NCI-H2029 treated with DMSO at 0.1 percent for 48 hours (cell line): ENCODE measurements around the gene C2CD3.
"Not testable (repeated sequence)": the region's sequence is repeated elsewhere in the genome, so short reads cannot be mapped to it uniquely, and the experiment has no call there.

ENCODE experiments used
- DNase-seq: peaks from one replicate; lab custom pipeline; 2025; lab: John Stamatoyannopoulos, UW

C2CD3 gene

DNA sequence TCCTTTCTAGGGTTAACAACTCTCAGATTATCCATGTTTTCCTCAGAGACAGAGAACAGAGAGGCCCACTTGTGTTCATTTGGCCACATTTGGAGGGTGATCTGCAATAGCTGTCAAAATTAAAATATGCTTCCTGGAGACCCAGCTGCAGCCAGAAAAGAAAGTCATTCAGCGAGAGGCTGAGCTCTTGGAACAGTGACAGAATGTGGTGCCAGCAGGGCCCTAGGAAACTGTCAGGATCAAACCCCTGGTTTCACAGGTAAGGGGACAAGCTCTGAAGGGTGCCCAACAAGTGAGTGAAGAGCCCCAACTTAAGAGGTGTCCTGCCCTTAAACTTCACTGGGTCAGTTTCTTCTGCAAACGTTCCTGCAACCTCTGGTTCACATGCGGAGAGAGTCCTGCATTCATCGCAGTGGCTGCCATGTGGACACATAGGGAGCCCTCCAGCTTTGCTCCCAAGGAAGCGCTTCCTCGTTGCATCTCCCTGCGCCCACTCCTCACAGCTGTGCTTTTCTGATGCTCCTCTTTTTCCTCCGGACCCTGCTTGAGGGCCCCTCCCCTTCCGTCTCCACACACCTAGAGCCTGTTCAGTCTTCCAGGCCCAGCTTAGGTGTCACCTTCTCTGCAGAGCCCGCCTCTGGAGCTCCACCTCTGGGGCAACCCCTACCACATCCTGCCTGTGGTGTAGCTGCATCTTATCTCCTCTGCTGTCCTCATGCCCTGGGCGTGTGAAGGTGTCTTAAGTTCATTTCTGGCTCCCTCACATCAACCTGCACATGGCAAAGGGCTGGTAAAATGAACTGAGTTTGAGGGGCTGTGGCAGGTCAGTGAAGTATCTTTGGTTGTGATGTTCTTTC lies 165.8 kb downstream of the C2CD3 start:
- peak; percentile 59 for DNase-seq

GRCh38 chr11:74004046-74004695 lies 166.6 kb downstream of the C2CD3 start:
- no peak for DNase-seq

- no peak for DNase-seq
Observed at GRCh38 chr11:74002832-74003231, 168.0 kb downstream of the C2CD3 start.

GRCh38 chr11:74001822-74002286 lies 168.9 kb downstream of the C2CD3 start:
- DNase-seq: no peak

DNA sequence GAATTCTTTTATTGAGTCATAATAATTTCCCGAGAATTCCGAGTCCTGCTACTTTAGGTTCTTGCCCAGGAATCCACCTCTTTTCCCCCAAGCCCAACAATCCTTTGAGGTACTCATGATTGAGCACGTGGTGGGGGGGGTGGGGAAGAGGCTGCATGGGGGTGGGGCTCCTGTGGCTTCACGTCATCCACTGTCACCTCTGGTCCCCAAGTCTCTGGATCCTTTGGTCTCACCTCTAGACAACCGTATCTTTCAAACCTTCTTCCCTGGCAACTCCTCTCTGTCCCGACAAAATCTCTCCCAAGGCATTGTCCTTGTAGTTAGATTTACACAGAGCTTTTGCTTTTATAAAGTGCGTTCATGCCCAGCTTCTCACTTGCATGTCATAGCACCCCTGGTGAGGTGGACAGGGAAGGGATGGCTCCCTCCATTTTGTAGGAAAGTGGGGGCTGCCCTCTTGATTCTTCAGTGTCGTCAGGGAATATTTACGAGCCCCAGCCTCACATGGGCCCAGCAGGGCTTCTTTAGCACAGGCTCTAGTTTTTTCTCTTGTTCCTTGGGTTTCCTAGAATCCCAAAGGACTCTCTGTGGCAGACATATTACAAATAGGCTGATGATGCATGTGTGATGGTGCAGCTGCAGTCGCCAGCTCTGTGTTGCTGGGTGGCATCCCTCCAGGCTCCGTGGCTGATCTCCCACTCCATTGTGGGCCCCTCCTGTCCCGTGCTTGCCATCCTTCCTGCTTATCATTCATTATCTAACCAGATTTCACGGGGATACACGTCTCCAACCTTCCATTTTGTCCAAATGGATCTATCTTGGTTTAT lies 170.3 kb downstream of the C2CD3 start:
- no peak for DNase-seq

- peak; percentile 94 for DNase-seq
Observed at GRCh38 chr11:73999581-74000306, 171.1 kb downstream of the C2CD3 start.

DNA sequence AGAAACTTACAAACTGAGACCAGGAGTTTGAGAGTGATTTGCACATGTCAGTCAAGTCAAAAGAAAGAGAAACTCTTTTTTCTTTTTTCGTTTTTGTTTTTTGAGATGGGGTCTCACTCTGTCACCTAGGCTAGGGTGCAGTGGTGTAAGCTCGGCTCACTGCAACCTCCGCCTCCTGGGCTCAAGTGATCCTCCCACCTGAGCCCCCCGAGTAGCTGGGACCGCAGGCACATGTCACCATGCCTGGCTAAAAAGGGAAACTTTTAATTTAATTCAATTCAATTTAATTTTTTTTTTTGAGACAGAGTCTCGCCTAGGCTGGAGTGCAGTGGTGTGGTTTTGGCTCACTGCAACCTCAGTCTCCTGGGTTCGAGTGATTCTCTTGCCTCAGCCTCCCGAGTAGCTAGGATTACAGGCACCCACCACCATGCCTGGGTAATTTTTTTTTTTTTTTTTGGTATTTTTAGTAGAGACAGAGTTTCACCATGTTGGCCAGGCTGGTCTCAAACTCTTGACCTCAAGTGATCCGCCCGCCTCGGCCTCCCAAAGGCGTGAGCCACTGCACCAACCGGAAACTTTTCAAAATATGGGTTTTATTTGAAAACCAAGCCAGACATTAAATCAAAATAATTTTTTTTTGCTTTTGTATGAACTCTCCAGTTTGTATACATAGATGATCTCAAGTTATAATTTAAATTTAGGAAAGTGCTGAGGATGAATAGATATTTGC lies 171.8 kb downstream of the C2CD3 start:
- DNase-seq: no peak

- DNase-seq: no peak
Observed at GRCh38 chr11:73997120-73997770, 173.6 kb downstream of the C2CD3 start.

DNA sequence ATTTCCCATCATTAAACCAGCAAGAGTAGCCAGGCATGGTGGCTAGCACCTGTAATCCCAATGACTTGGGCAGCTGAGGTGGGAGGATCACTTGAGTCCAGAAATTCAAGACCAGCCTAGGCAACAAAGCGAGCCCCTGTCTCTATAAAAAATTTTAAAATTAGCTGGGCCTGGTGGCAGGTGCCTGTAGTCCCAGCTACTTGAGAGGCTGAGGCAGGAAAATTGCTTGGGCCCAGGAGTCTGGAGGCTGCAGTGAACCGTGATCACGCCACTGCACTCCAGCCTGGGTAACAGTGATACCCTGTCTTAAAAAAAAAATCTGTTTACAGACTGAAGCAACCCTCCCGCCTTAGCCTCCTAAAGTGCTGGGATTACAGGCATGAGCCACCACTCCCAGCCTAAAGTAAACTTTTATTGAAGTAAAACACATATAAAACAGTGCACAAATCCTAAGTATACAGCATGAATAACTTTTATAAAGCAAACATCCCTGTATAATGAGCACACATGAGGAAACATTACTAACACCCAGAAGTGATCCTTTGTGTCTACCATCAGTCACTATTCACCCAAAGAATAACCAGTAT lies 174.5 kb downstream of the C2CD3 start:
- no peak for DNase-seq

GRCh38 chr11:73995731-73996130 lies 175.1 kb downstream of the C2CD3 start:
- DNase-seq: no peak

DNA sequence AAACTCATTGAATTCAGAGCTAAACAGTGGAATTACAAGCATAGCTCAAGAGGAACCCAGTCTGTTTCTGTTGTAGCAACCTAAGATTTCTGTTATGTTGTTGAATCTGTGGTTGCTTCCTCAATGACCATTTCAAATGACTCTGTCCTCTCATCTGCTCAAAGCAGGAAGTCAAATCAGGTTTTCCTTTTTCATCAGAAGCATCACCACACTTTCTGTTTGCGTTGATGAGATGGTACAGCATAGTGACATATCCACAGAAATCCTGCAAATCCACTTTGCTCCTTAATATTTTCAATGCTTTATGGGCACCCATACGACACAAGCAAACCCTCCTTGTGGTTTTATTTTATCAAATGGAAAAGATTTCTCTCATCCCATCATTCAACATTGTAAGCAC lies 175.6 kb downstream of the C2CD3 start:
- DNase-seq: peak; percentile 64

- no peak for DNase-seq
Observed at GRCh38 chr11:73991471-73992006, 179.3 kb downstream of the C2CD3 start.

GRCh38 chr11:73990730-73991129 lies 180.1 kb downstream of the C2CD3 start:
- peak; percentile 58 for DNase-seq

GRCh38 chr11:73989156-73989555 lies 181.6 kb downstream of the C2CD3 start:
- DNase-seq: no peak

GRCh38 chr11:73988227-73988626 lies 182.6 kb downstream of the C2CD3 start:
- no peak for DNase-seq

GRCh38 chr11:73985661-73986060 lies 185.1 kb downstream of the C2CD3 start:
- not testable (repeated sequence) for DNase-seq

GRCh38 chr11:73983741-73984538 lies 186.9 kb downstream of the C2CD3 start:
- DNase-seq: no peak

DNA sequence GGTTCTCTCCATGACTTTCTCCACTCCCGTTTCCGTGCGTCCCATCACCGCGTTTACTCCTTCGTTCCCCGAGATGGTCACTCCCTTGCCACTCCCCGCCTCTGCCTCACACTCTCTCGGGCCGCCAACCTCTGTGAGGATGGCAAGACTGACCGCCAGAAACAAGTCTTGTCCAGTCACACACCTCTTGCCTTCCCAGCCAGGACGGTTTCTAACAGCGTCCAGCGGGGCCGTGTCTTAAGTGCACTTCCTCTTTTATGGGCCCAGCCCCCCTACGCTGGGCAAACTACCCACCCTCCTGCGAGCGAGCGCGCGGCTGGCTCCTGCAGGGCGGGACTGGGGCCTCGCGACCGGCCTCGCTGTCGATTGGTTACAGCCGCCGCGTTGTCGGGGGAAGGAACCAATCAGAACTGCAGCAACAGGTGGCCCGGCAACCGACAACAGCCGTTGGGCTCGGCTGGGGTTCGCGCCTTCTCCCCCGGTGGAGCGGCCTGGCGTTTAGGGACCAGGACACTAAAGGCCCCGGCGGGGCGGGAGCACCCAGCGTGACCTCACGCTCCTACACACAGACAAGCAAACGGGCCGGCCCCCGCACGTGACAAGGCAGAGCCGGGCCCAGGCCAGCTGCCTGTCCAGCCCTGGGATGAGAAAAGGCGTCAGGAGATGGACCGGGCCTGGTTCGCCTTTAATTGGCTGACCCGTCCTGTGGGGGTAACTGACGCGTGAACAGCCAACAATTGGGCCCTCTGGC lies 187.6 kb downstream of the C2CD3 start:
- DNase-seq: peak; percentile 85
